Cardiac muscle cell (in vitro differentiated cells and primary cell): Measurements from ENCODE around the gene CGN. TPM values are rescaled to one million over a fixed set of nuclear protein-coding genes. Genes with fewer than 3 reads are reported as not detected.

Experiments used
- DNase-seq, 2 donors: peaks; one replicate each; pipeline versions ENCODE4 v3.0.0 to v3.0.0-alpha.2; 2010 to 2017; ENCODE audit warnings: low read depth in 1 of 2, low spot score in 1 of 2
- H3K27ac ChIP-seq: fragments of 200-600 bp; sonication (generic); 2 replicates; pipeline ENCODE4 v1.5.1; 2016
- H3K27me3 ChIP-seq: fragments of 200-600 bp; sonication (generic); 2 replicates; pipeline ENCODE4 v1.6.0; 2016; ENCODE audit warnings: control low read depth
- H3K36me3 ChIP-seq: fragments of 200-600 bp; sonication (generic); 2 replicates; pipeline ENCODE4 v1.5.1; 2016; ENCODE audit warnings: control low read depth
- H3K4me1 ChIP-seq: fragments of 200-600 bp; sonication (generic); 2 replicates; pipeline ENCODE4 v1.8.1; 2017; ENCODE audit warnings: low read depth, mild to moderate bottlenecking, mixed run types
- H3K4me3 ChIP-seq: fragments of 200-600 bp; sonication (generic); 2 replicates; pipeline ENCODE4 v1.5.1; 2016; ENCODE audit warnings: mild to moderate bottlenecking
- H3K9me3 ChIP-seq: fragments of 200-600 bp; sonication (generic); 2 replicates; pipeline ENCODE4 v1.5.1; 2017; ENCODE audit warnings: low read depth, mild to moderate bottlenecking, control low read depth
- polyA plus RNA-seq: library from polyadenylated mRNA; unstranded; fragments of >200 nt; fragmentation: Nextera tagmentation; extraction: Ambion mirVana; gene quantifications from 2 replicates; pipeline ENCODE4 v1.2.1, GENCODE V29; 2016
- total RNA-seq: library from RNA; depleted of rRNA; stranded (reverse); fragments of >200 nt; gene quantifications from 2 replicates; pipeline ENCODE4 v1.2.3, GENCODE V29; 2016
- TF ChIP-seq, protein P1 (sequence below): IDR thresholded peaks from 2 replicates; pipeline ENCODE4 v1.5.1; 2012; ENCODE audit warnings: low read depth, mild to moderate bottlenecking, low read length

The CGN gene
- total and polyA plus RNA-seq, 2 experiments from 2014 or later: 1.2 to 4.3 TPM

DNA sequence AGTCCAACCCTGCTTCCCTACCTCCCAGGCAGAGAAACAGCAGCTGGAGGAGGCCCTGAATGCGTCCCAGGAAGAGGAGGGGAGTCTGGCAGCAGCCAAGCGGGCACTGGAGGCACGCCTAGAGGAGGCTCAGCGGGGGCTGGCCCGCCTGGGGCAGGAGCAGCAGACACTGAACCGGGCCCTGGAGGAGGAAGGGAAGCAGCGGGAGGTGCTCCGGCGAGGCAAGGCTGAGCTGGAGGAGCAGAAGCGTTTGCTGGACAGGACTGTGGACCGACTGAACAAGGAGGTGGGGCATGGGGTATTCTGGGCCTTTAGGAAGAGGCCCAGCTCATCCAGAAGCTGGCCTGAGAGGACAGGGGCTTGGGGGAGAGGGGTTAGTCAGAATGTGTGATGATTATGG, 19.3 kb downstream of the CGN start:
- Histone ChIP-seq H3K4me1 (no peaks in the 10 kb centered on the region), H3K27me3 (no peaks in the 10 kb centered on the region), H3K9me3 (no peaks in the 10 kb centered on the region), H3K27ac (no peak overlapping the region), H3K4me3 (no peak overlapping the region), H3K36me3 (no peaks in the 10 kb centered on the region)
- no peak for DNase-seq
- TF ChIP-seq, protein P1, sequence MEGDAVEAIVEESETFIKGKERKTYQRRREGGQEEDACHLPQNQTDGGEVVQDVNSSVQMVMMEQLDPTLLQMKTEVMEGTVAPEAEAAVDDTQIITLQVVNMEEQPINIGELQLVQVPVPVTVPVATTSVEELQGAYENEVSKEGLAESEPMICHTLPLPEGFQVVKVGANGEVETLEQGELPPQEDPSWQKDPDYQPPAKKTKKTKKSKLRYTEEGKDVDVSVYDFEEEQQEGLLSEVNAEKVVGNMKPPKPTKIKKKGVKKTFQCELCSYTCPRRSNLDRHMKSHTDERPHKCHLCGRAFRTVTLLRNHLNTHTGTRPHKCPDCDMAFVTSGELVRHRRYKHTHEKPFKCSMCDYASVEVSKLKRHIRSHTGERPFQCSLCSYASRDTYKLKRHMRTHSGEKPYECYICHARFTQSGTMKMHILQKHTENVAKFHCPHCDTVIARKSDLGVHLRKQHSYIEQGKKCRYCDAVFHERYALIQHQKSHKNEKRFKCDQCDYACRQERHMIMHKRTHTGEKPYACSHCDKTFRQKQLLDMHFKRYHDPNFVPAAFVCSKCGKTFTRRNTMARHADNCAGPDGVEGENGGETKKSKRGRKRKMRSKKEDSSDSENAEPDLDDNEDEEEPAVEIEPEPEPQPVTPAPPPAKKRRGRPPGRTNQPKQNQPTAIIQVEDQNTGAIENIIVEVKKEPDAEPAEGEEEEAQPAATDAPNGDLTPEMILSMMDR: no peak

DNA sequence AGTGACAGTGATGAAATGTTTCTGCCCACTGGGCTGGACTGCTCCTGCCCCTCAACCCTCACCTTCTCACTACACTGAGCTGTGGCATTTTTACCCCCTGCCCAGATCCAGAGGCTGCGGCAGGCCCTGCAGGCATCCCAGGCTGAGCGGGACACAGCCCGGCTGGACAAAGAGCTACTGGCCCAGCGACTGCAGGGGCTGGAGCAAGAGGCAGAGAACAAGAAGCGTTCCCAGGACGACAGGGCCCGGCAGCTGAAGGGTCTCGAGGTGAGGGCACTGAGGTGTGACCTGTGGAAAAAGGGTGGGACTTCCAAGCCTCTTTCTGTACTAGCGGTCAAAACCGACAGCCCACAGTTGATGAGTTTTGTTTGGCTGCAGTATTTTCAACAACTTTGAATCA, 22.7 kb downstream of the CGN start:
- TF ChIP-seq, protein P1: no peak
- Histone ChIP-seq H3K36me3 (no peaks in the 10 kb centered on the region), H3K9me3 (no peaks in the 10 kb centered on the region), H3K27ac (no peak overlapping the region), H3K27me3 (no peaks in the 10 kb centered on the region), H3K4me1 (no peaks in the 10 kb centered on the region), H3K4me3 (no peak overlapping the region)
- DNase-seq: no peak

DNA sequence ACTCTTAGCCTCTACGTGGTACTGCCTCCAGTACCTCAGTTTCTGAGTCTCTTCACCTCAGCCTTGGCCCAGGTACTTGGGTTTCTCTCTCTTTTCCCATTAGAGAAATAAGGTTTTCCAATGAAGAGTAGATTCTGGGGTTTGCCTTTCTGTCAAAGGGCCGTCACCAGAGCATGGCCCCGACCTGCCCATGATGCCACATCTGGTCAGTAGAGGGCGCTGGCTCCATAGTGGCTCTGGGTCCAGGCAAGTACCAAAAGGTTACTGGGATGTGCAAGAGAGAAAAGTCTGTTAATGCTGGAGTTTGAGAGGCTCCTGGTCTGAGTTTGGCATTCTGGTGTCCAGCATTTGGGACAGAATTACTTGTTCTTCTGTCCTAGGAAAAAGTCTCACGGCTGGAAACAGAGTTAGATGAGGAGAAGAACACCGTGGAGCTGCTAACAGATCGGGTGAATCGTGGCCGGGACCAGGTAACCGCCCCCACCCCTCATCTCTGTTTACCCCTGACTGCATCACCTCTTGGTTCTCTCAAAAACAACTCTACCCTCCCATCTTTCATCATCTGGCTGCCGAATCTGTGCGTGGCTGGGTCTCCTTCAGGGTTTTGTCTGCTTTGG, 23.6 kb downstream of the CGN start:
- H3K4me3 ChIP-seq: no peak overlapping the region
- H3K27ac ChIP-seq: no peak overlapping the region
- H3K36me3 ChIP-seq: no peaks in the 10 kb centered on the region

DNA sequence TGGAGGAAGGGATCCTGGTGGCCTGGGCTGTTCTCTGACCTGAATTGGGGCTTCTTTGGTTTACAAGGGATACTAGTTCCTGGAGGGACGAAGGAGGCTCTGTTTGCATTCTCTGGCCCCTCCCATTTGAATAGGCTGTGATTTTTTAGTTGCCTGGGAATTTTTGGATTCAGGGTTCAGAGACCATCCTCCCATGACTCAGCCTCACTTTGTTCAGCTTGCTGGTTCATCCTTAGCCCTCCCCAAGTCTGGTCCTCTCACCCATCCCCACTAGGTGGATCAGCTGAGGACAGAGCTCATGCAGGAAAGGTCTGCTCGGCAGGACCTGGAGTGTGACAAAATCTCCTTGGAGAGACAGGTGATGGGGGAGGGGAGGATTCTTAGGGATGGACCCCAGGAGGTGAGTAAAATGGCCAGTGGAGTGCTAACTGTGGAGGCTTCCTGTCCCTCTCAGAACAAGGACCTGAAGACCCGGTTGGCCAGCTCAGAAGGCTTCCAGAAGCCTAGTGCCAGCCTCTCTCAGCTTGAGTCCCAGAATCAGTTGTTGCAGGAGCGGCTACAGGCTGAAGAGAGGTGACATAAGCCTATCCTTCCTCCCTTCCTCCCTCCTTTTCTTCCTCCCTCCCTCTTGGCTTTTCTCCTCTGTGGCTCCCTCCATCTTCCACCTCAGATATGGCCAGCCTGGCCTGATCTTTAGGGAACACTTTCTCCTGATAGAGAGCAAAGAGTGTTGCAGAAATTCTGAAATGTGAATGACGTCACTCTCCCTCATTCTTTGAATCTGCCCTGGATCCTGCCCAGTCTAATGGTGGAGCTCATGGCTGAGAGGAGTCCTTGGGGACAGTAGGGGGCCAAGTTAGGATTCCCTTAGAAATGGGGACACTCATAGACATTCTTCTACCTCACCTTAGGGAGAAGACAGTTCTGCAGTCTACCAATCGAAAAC, 24.4 kb downstream of the CGN start:
- no peaks in the 10 kb centered on the region for H3K4me1 ChIP-seq
- no peaks in the 10 kb centered on the region for H3K27me3 ChIP-seq
- DNase-seq: no peak
- no peak overlapping the region for H3K4me3 ChIP-seq
- H3K27ac ChIP-seq: no peak overlapping the region
- TF ChIP-seq, protein P1: no peak
- no peaks in the 10 kb centered on the region for H3K9me3 ChIP-seq
- H3K36me3 ChIP-seq: no peaks in the 10 kb centered on the region

More for the DNA sequence above, 23.6 kb downstream of the CGN start:
- Histone ChIP-seq H3K4me1 (no peaks in the 10 kb centered on the region), H3K27me3 (no peaks in the 10 kb centered on the region), H3K9me3 (no peaks in the 10 kb centered on the region)
- TF ChIP-seq, protein P1: peak; percentile 98
- peak; percentile 77 to 79 for DNase-seq

DNA sequence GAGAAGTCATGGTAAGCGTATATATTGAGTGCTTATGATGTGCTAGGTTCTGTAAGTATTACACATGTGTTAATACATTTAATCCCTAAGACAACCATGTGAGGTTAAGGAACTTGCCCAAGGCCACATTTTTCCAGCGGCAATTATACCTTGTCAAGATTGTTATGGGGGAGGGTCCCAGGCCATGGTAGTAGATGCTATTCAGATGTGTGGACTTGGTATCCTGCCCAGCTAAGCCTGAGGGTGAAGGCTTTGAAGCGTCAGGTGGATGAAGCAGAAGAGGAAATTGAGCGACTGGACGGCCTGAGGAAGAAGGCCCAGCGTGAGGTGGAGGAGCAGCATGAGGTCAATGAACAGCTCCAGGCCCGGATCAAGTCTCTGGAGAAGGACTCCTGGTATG, 25.3 kb downstream of the CGN start:
- DNase-seq: no peak
- no peaks in the 10 kb centered on the region for H3K27me3 ChIP-seq
- no peaks in the 10 kb centered on the region for H3K36me3 ChIP-seq
- H3K4me3 ChIP-seq: no peak overlapping the region
- H3K27ac ChIP-seq: no peak overlapping the region
- TF ChIP-seq, protein P1: no peak
- H3K9me3 ChIP-seq: no peaks in the 10 kb centered on the region
- no peaks in the 10 kb centered on the region for H3K4me1 ChIP-seq
